HG03432 (cell line): ENCODE measurements around the gene SPHK2.
"Not testable (repeated sequence)": the region's sequence is repeated elsewhere in the genome, so short reads cannot be mapped to it uniquely, and the experiment has no call there.

Experiments used
- ATAC-seq: cut with Tn5 transposase; IDR thresholded peaks from one replicate; pipeline ENCODE4 v1.9.1; 2021; ENCODE audit warnings: mild to moderate bottlenecking, moderate library complexity; ENCODE audit not compliant: unreplicated experiment

SPHK2 gene

DNA sequence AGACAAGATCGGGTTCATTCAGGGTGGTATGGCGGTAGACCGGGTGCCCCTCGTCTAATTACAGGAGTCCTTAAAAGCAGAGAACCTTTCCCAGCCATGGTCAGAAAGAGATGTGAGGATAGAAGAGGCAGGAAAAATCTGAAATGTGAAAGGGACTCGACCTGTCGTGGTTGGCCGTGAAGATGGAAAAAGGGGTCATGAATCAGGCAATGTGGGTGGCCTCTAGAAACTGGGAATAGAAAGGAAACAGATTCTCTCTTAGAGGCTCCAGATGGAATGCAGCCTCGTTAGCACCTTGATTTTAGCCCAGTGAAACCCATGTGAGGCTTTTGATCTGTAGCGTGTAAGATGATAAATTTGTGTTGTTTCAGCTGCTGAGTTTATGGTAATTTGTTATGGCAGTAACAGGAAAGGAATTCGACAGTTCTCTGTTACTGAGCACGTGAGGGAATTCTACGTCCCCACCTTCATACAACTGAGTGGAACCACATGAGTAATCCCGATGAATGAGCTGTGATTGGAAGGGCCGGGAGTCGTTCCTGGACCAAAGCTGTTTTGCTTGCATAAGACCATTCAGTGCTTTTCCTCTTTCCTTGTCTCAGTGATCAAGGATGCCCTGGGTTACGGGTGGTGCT, 37.7 kb downstream of the SPHK2 start:
- no peak for ATAC-seq

DNA sequence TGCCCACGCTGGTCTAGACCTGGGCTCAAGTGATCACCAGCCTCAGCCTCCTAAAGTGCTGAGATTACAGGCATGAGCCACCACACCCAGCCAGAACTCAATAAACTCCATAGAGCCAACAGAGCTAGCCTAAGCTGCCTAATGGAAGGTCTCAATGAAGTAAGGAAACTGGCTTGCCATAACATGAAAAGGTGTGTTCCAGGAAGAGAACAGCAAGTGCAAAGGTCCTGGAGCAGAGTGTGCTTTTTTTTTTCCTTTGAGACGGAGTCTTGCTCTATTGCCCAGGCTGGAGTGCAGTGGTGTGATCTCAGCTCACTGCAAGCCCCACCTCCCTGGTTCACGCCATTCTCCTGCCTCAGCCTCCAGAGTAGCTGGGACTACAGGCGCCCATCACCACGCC, 38.5 kb downstream of the SPHK2 start:
- not testable (repeated sequence) for ATAC-seq

DNA sequence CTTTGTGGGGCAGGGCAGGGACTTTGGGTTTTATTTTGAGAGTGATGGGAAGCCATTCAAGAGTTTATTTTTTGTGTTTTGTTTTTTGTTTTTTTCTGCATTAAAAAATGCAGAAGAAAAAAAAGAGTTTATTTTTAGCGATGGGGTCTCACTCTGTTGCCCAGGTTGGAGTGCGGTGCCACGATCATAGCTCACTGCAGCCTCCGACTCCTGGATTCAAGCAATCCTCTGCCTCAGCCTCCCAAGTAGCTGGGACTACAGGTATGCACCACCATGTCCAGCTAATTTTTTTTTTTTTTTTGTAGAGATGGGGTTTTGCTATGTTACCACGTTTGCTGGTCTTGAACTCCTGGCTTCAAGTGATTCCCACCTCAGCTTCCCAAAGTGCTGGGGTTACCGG, 39.2 kb downstream of the SPHK2 start:
- no peak for ATAC-seq

DNA sequence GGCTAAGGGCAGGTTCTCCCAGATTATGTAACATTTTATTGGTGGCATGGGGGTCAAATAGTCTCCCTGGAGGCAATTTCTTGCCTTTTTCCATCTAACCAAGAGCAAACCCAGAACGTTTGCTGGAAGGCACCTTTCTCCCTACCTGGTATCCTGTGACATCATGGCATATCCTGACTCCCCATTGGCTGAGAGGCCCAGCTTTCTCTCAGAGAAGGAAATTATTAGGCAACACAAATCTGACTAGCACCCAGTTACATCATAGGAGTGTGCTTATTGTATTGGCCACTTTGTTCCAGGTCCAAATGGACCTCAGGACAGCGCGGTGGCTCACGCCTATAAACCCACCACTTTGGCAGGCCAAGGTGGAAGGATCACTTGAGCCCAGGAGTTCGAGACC, 40.5 kb downstream of the SPHK2 start:
- ATAC-seq, result no peak

DNA sequence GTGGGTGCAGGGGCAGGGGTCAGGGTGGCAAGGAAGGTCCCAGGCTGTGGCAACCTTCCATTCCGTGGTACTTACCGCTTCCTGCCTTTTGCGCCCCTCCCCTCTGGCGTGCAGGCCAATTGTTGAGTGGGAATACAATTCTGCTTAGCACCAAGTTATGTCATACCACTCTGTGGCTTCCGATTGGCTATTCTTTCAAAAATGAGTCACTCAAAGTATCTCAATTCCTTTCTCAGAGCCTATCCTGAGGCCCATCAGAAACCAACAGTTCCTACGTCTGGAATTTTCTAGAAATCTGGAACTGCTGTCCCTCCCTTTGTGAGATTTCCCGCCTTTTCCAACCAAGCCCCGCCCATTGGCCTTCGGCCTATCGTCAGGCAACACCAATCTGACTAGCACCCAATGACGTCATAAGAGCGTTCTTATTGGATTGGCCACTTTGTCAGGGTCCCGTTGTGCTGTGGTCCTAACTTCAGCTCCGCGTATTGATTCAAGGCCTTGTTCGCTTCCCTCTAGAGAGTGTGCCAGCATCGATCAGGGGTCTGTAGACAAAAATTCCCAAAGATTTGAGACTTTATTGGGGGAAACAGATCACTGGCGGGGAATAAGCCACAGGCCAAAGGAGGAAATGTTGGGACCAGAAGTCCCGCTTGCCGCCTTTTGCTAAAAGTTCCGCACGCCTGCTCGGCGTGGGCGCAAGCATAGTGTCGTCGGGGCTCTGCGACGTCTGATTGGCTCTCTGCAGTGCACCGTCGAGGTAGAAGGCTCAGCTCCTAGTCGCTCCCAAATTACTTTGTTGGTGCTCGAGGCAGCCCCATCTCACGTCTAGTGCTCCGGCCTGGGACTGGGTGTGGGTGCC, 41.8 kb downstream of the SPHK2 start:
- peak; percentile 71 for ATAC-seq

DNA sequence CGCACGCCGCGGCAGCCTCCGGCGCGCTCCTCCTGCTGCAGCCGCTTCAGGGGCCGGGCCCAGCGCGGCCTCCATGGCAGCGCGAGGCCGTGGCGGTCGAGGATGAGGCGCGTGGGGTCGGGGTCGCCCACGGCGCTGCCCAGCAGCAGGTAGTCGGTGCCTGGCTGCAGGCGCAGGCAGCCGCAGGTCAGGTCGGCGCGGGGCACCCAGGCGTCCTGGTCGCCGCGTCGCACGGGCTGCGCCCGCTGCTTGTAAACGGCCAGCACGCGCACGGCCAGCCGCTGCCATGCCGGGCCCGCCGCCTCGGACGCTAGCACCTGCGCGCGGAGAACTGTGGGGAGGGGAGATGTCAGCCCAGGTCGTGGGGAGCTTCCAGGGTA, 42.4 kb downstream of the SPHK2 start:
- no peak for ATAC-seq

DNA sequence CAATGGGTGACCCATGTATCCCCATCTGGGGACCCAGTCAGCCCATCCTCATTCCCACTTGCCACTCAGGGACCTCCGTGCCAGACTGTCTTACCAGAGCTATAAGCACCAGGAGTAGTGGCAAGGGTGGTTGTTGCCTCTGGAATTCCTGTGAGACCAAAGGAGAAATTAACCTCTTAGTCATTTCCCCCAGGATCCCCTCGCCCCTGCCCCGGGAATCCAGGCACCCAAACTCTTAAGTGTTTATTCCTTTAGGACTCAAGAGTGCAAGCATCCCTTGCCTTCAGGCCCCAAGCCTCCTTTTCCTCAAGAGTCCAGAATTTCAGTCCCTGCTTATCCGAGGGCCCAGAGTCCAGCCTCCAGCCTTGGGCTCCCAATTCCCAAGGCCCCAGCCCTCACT, 44.4 kb downstream of the SPHK2 start:
- ATAC-seq, result no peak

DNA sequence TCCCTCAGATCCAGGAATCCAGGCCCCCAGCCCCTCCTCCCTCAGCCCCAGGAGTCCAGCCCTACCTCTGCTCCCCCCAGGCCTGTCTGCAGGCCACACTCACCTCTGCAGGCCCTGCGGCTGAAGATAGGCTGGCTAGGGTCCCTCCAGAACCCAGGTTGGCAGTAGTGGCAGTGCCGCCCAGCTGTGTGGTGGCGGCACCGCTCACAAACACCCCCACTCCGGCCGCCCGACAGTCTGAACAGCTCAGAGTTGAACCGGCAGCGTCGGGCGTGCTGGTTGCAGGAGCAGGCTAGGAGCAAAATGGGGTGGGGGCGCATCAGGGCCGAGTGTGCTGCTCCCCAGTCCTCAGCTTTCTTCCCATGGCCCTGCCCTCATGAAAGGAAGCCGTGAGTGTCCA, 45.2 kb downstream of the SPHK2 start:
- ATAC-seq, result no peak

GRCh38 chr19:48665786-48666185, 46.5 kb downstream of the SPHK2 start:
- ATAC-seq, result no peak

DNA sequence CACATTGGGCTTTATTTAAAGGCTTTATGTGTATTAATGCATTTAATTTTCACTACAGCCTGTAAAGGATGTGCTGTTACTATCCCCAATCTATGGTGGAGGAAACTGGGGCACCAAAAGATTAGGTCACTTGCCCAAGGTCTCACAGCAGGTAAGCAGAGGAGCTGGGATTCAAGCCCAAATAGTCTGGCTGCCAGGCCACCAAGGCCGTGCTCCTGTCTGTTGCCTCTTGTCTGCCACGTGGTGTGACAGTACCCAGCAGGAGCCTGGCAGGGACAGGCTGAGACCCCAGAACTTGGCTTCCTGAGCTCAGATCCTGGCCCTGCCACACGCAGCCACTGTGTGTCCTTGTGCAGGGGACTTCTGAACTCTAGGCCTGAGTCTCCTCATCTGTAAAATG, 49.0 kb downstream of the SPHK2 start:
- ATAC-seq, result no peak

DNA sequence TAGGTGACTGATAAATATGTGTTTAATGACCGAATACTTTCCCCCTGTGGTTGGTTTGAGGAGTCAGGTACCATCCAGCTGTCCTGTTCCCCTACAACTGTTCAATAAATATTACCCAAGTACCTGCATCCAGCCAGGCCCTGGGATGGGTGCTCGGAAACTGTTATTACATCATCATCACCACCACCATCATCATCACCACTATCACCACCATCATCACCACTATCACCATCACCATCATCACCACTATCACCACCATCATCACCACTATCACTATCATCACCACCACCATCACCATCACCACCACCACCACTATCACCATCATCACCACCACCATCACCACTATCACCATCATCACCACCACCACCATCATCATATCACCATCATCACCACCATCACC, 49.5 kb downstream of the SPHK2 start:
- no peak for ATAC-seq

- ATAC-seq, result no peak
Measured at GRCh38 chr19:48669903-48670668, 50.8 kb downstream of the SPHK2 start.

- no peak for ATAC-seq
Measured at GRCh38 chr19:48670699-48671445, 51.6 kb downstream of the SPHK2 start.

DNA sequence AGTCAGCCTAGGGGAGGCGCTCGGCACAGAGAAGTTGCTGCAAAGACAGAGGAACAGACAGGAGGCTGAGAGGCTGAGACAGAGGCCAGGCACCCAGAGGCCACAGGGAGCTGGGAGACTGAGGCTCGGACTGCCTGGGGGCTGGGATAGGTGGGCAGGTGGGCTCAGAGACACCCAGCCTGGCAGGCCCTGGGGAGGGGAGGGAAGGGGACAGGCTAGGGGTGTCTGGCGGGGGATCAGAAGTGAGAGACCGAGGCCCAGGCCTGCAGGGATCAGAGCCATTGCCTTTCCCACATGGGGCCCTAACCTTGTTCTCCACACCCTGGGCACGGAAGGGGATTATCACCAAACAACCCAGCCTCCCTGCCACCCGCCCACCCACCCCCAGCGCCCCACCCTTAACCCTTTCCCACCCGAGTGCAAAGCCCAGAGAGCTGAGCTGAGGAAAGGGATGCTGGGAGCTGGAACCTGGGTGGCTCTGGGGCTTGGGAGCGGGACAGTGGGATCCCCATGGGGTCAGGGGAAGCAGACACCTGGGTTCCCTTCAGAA, 52.2 kb downstream of the SPHK2 start:
- no peak for ATAC-seq

DNA sequence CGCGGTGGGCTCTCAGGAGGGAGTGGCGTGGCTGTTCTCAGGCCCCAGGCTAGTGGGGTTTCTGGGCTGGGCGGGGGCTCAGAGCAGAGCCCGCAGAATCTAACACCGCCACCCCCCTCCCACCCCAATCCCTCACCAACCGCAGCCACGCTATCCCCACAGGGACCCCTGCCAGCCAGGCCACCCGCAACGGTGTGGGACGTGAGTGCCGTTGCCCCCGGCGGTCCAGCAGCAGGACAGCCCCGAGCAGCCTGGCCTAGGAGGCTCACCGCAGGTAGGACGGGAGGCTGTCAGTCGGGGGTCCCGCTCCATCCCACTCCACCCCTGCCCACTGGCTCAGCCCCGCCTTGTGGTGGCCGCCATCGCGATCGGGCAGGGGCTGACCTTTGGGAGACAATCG, 53.7 kb downstream of the SPHK2 start, which contains the start of gene NTN5:
Gene NTN5, minus strand, starts transcription at position 24 of the 400 bp plus-strand sequence. CDS start 2,031 bp downstream, outside the sequence.
- ATAC-seq, result no peak

- no peak for ATAC-seq
Measured at GRCh38 chr19:48673436-48674100, 54.3 kb downstream of the SPHK2 start.

DNA sequence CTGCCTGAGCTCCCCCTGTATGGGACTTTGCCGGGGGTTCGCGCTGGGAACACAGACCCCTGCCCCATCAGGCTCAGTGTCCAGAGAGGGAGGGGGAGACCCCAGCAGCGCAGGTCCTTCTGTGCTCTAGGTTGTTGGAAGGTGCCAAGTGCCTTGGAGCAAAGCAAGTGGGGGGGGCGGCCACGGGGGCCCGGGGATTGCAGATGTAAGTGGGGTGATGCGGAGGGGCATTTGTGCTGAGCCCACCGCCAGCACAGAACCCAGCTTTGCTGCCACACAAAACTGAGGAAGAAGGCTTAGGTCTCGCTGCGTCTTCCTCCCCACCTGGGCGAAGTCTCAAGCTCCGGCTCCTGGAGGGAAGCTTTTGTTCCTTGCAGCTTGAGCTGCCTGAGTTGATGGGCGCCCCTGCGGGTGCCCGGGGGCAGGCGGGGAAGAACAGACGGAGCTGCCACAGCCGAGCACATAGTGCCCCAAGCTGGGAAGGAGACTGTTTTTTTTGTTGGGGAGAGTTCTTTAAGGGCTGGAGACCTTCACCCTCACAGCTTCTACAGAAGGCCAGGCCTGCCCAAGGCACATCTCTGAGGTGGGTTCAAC, 55.0 kb downstream of the SPHK2 start:
- no peak for ATAC-seq

GRCh38 chr19:48674921-48675824, 55.9 kb downstream of the SPHK2 start:
- no peak for ATAC-seq

- no peak for ATAC-seq
Measured at GRCh38 chr19:48676487-48676886, 57.2 kb downstream of the SPHK2 start.
